Measurements from ENCODE around the gene ANKRD33B. TPM values are rescaled to one million over a fixed set of nuclear protein-coding genes. Genes with fewer than 3 reads are reported as not detected.

The ANKRD33B gene
- total RNA-seq, 1 donor from 2014 or later: 2.2 TPM

DNA sequence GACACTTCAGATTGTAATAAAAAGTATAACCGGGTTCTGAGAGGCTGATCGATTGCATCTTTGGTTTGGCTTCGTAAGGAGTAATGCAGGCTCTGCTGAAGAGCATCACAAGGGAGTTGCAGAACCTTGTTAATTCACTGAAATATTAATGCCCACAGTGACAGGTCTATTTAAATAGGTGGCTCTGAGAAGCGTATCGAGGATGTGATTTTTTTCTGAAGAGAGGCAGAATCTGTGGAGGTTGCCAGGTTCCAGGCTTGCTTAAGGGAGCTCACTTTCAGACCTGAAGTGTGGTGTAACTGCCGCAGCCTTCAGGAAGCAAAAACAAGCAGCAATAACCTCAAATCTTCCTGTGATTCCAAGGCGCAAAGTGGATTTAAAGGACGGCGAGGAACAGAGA, 80.3 kb downstream of the ANKRD33B start:
- Histone ChIP-seq H3F3A (ENCODE audit: low read depth) (no peaks in the 10 kb centered on the region), H3K9ac (no peak overlapping the region), H3K79me2 (ENCODE audit: low read depth) (no peaks in the 10 kb centered on the region), H4K20me1 (ENCODE audit: low read depth) (no peaks in the 10 kb centered on the region), H3K27ac (no peak overlapping the region), H3K27me3 (no peaks in the 10 kb centered on the region), H2AFZ (replicated peaks) (no peak overlapping the region), H3K4me1 (no peaks in the 10 kb centered on the region), H3K9me3 (ENCODE audit: low read depth) (no peaks in the 10 kb centered on the region), H3K4me3 (no peak overlapping the region), H3K36me3 (no peaks in the 10 kb centered on the region), H3K4me2 (no peak overlapping the region)
- no peak overlapping the region for H3K4me3 Mint-ChIP-seq
- peaks cover 10% of the 10 kb centered on the region for H3K27me3 Mint-ChIP-seq (ENCODE audit: insufficient read depth, low read depth)
- no peak overlapping the region for H3K27ac Mint-ChIP-seq
- H3K9me3 Mint-ChIP-seq: peaks cover 5% of the 10 kb centered on the region
- no peak for DNase-seq (ENCODE audit: low spot score)
- no peaks in the 10 kb centered on the region for H3K36me3 Mint-ChIP-seq
- no peaks in the 10 kb centered on the region for H3K4me1 Mint-ChIP-seq
- no peak for TF ChIP-seq EZH2phosphoT487 (IDR thresholded peaks at IDR 0.05)
- TF ChIP-seq, protein P1, sequence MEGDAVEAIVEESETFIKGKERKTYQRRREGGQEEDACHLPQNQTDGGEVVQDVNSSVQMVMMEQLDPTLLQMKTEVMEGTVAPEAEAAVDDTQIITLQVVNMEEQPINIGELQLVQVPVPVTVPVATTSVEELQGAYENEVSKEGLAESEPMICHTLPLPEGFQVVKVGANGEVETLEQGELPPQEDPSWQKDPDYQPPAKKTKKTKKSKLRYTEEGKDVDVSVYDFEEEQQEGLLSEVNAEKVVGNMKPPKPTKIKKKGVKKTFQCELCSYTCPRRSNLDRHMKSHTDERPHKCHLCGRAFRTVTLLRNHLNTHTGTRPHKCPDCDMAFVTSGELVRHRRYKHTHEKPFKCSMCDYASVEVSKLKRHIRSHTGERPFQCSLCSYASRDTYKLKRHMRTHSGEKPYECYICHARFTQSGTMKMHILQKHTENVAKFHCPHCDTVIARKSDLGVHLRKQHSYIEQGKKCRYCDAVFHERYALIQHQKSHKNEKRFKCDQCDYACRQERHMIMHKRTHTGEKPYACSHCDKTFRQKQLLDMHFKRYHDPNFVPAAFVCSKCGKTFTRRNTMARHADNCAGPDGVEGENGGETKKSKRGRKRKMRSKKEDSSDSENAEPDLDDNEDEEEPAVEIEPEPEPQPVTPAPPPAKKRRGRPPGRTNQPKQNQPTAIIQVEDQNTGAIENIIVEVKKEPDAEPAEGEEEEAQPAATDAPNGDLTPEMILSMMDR (IDR thresholded peaks at IDR 0.05): no peak
- no peak for TF ChIP-seq EZH2 (IDR thresholded peaks at IDR 0.05)

DNA sequence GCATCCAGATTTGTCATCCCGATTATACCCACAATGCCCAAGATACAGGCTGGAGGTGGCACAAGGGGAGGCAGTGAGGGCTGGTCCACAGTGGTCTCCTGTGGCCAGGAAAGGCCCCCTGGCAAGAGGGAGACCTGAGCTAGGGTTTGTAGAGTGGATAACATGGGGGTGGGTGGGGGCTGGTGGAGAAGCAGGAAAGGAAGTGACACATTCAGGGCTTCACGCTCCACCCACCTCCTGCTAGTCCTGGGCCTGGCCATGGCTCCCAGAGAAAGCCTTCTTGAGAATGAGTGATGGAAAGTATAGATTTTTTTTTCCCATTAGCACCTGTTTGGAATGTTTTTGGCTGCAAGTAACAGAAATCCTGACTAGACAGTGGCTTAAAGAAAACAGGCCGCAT, 81.3 kb downstream of the ANKRD33B start:
- Histone ChIP-seq H3K4me3 (no peak overlapping the region), H3K4me1 (no peaks in the 10 kb centered on the region), H3K36me3 (no peaks in the 10 kb centered on the region), H3K27ac (no peak overlapping the region), H3K9me3 (ENCODE audit: low read depth) (no peaks in the 10 kb centered on the region), H3K27me3 (no peaks in the 10 kb centered on the region), H3F3A (ENCODE audit: low read depth) (no peaks in the 10 kb centered on the region), H3K79me2 (ENCODE audit: low read depth) (no peaks in the 10 kb centered on the region), H3K9ac (no peak overlapping the region), H2AFZ (replicated peaks) (no peak overlapping the region), H3K4me2 (no peak overlapping the region), H4K20me1 (ENCODE audit: low read depth) (no peaks in the 10 kb centered on the region)
- H3K36me3 Mint-ChIP-seq: no peaks in the 10 kb centered on the region
- H3K9me3 Mint-ChIP-seq: peaks cover 2% of the 10 kb centered on the region
- H3K4me3 Mint-ChIP-seq: no peak overlapping the region
- H3K27me3 Mint-ChIP-seq (ENCODE audit: insufficient read depth, low read depth): peaks cover 8% of the 10 kb centered on the region
- DNase-seq (ENCODE audit: low spot score): no peak
- no peak overlapping the region for H3K27ac Mint-ChIP-seq
- no peak for TF ChIP-seq EZH2phosphoT487 (IDR thresholded peaks at IDR 0.05)
- TF ChIP-seq, protein P1 (IDR thresholded peaks at IDR 0.05): no peak
- TF ChIP-seq EZH2 (IDR thresholded peaks at IDR 0.05): no peak
- H3K4me1 Mint-ChIP-seq: no peaks in the 10 kb centered on the region

DNA sequence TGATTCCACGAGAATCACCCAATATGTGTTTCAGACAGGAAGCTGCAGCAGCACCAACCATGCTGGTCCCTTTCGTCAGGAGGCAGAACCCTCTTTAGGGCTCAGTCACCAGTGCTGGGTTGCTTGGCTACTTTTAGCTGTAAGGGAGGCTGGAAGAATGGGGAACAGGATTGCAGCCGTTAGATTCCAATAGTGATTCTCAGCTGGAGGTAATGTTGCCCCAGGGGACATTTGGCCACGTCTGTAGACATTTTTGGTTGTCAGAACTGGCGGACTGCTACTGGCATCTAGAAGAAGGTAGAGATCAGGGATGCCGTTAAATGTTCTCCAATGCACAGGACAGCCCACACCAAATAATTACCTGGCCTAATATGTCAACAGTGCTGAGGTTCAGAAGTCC, 81.8 kb downstream of the ANKRD33B start:
- Histone ChIP-seq H3K9ac (no peak overlapping the region), H3K27me3 (no peaks in the 10 kb centered on the region), H2AFZ (replicated peaks) (no peak overlapping the region), H3K27ac (no peak overlapping the region), H3K4me3 (no peak overlapping the region), H4K20me1 (ENCODE audit: low read depth) (no peaks in the 10 kb centered on the region), H3K79me2 (ENCODE audit: low read depth) (no peaks in the 10 kb centered on the region), H3F3A (ENCODE audit: low read depth) (no peaks in the 10 kb centered on the region), H3K4me2 (no peak overlapping the region), H3K4me1 (no peaks in the 10 kb centered on the region), H3K36me3 (no peaks in the 10 kb centered on the region), H3K9me3 (ENCODE audit: low read depth) (no peaks in the 10 kb centered on the region)
- Mint-ChIP-seq H3K9me3 (peaks cover 2% of the 10 kb centered on the region), H3K36me3 (peaks cover 2% of the 10 kb centered on the region), H3K27me3 (ENCODE audit: insufficient read depth, low read depth) (peaks cover 6% of the 10 kb centered on the region), H3K4me3 (no peak overlapping the region), H3K4me1 (no peaks in the 10 kb centered on the region), H3K27ac (no peak overlapping the region)
- TF ChIP-seq EZH2phosphoT487 (IDR thresholded peaks at IDR 0.05): no peak
- TF ChIP-seq, protein P1 (IDR thresholded peaks at IDR 0.05): no peak
- no peak for TF ChIP-seq EZH2 (IDR thresholded peaks at IDR 0.05)
- no peak for DNase-seq (ENCODE audit: low spot score)

All from neural progenitor cell (in vitro differentiated cells).